ENCODE measurements around the gene GNAQ. TPM values are rescaled to one million over a fixed set of nuclear protein-coding genes. Genes with fewer than 3 reads are reported as not detected.

Gene GNAQ
- total RNA-seq, 1 experiment from 2014 or later = 28.6 TPM

DNA sequence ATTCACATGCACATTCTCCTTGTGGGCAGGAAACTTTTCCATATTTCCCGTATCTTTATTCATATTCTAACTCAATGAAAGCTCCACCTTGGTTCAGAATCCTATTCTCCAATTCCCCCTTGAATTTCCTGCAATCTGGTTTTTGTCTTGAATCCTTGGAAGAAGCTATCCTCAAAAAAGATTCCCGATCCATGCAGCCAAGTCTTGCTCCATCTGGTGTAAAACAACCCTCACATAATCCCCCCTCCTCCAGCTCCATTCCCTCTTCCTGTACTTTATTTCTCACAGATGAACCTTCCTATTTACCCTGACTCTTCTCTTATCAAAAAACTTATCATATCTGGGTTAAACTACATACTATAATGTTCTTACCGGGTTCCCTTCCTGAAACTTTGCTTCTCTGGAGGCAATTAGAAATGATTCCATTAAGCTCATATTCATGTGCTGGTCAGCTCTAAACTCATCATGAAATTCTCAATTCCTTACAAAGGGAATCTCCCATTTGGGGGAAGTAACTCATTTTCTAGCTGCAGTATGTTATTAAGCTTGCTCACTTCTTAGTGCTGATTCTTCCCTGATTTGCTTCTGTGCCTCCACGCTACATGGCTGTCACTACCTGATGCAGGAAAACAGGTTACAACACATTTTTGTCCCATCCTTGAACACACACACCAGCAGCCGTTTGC is 81.7 kb downstream of the GNAQ start:
- DNase-seq (ENCODE audit: extremely low read depth, low read depth) = no peak

DNA sequence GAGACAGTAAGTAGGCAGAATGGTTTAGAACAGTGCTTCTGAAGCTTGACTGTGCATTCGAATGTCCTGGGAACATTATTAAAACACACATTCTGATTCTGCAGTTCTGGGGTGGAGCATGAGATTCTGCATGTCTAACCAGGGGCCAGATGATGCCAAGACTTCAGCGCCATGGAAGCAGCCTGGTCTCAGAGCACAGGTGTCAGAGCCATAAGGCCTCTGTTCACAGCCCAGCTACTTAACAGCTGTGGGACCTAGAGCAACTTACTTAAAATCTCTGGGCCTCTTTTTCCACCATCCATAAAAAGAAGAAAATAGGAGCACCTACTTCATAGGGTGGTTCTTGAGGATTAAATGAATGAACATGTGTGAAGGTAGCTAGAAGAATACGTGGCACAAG is 84.0 kb downstream of the GNAQ start:
- DNase-seq (ENCODE audit: extremely low read depth, low read depth) = no peak

DNA sequence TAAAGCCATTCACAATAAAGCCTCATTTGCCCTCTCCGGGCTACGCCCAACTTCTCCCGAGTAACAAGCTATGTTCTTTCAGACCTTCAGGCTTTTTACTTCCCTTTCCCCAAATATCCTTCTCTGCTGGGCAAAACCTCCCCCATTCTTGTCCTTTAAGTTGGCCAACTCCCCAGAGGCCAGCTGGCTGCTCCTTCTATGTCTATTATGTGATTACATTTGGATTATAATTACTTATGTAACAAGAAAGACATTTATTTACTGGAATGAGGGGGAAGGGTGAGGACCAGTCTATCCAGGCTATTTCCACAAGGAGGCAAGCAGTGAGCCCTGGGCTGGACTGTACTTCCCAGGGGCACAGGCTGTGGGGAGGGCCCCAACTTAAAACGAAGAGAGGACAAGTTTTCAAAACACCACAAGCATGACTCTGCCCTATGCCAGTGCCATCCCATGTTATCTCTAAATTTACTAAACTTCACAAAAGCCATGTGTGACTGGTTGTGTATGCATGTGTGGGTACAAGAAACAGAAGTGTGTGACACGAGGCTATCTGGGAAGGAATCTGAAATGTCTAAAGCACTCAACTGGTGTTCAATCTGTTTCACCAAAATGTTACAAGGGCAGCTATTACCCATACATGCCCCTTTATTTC is 84.5 kb downstream of the GNAQ start:
- no peak for DNase-seq (ENCODE audit: extremely low read depth, low read depth)

DNA sequence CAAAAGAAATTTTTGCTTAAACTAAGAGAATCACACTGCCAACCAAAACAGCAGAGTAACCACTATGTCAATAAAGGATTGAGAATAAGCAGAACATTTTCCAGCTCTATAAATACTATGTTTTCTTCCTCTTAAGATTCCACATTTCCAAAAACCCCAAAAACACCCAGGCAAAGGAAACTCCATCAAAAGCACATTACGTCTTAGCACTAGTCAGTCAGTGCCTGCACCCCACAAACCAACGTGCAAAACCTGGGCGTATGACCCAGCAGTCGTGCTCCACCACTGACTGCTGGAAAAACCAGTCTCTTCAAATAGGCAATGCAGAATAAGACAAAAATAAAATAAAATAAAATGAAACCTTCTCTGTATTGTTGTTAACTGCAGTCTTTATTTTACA is 85.3 kb downstream of the GNAQ start:
- DNase-seq (ENCODE audit: extremely low read depth, low read depth) = no peak

DNA sequence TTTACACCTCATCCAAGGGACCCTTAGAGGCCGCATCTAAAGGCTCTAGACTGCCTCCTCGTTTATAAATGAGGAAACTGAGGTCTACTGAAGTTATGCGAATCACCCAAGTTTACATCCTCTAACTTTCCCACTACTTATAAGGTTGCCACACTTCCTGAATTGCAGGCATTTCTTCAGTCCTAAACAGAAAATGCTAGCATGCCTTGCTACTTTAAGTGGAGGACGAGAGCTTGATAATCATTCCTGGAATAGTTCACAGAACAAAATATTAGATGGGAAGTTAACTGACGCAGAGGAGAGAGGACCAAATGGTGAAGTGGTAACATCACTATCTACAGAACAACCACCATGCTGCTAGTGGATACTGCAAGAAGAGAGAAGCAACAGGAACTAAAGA is 85.8 kb downstream of the GNAQ start:
- no peak for DNase-seq (ENCODE audit: extremely low read depth, low read depth)

DNA sequence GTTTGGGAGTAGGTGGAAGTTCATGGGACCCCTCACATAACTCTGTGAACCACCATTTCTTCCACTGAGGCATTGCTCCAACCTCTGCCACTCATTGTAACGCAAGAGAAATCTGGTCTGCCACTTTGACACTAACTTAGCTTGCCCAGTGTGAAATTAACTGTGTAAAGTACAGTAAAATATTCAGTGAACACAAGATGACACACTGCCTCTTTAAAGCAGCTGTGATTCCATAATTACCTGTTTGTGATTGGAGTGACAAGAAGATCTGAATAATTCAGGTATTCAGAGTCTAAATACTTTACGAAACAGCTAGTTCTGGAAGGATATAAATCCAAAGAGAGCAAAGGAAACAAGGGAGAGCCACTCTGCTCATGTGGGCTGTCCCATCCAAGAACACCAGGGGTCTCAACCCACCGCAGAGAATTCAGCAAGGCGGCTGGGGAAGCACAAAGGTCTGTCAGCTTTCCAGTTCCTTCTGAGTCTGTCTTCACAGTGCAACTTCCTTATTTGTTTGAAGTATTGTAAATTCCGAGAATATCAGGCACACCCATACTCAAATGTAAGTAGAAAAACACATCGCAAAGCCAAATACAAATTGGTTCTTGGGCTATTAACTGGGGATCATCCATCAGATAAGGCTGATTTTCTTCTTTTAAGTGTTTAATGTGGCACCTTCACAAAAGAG is 86.9 kb downstream of the GNAQ start:
- DNase-seq (ENCODE audit: extremely low read depth, low read depth) = no peak

DNA sequence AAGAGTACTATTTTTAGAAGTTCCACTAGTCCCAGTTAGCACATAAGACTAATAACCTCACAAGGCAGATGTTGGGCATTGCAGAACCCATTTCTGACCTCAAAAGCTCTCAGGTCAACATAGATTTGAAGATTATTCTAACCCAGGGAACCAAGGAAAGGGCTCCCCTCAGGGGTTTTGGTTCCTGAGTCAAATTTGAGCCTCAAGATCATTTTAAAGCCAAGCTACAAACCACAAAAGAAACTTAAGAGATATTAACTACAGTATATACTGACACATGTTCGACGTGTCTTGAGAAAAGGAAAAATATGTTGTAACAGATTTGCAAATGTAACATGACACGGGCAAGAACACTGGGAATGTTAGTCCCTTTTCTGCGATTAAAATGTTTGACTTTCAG is 88.6 kb downstream of the GNAQ start:
- DNase-seq (ENCODE audit: extremely low read depth, low read depth) = no peak

DNA sequence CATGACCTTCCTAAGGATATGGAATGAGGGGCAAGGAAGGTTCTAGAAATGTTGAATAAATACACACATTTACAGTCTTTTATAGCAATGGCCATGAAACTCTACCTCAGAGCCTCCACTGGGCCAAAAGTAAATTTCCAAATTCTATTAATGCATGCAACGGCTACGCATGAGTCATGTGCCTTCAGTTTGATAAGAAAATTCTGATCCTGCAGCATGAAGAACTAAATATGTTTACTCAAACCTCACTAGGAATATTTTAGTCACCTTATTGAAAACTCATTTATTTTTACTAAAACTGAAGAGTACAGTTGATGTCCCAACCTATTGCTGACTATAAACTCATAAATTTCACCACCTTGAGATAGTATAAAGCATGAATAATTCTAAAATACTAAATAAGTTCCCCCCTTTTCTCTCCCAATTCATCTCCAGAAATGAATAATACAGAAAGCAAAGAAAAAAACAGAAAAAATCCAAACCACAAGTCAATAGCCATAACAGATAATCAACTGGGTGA is 92.4 kb downstream of the GNAQ start:
- no peak for DNase-seq (ENCODE audit: extremely low read depth, low read depth)

DNA sequence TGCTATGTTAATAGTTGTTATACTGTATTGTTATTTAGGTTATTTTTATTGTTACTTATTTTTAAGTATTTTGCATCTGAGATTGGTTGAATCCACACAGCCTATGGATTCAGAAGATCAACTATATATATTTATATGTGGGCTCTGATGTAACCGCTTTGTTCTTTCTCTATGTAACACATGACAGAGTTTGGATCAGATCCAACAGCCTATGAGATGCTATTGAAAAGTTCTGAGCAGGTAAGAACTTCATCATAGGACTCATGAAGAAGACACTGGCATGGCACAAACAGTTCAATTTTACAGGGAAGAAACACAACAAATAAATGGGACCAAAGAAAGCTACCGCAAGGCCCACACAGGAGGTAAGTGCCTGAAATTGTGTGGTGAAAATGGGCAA is 93.4 kb downstream of the GNAQ start:
- no peak for DNase-seq (ENCODE audit: extremely low read depth, low read depth)

DNA sequence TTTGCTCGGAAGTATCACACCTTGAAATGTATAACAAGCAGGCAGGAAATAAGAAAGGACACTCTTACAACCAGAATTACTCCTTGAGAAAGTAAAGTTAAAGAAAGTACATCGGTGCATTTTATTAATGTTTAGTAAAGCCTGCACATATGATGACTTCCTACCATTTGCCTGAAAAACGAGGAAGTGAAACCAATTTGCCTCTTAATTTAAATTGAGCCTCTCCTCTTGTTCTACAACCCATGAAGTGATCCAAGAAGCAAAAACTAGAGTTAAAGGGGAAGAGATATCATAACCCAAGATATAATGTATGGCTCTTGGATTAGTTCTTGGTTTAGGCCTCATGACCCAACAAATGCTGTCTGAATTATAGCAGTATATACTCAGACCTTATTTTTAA is 95.6 kb downstream of the GNAQ start:
- no peak for DNase-seq (ENCODE audit: extremely low read depth, low read depth)

DNA sequence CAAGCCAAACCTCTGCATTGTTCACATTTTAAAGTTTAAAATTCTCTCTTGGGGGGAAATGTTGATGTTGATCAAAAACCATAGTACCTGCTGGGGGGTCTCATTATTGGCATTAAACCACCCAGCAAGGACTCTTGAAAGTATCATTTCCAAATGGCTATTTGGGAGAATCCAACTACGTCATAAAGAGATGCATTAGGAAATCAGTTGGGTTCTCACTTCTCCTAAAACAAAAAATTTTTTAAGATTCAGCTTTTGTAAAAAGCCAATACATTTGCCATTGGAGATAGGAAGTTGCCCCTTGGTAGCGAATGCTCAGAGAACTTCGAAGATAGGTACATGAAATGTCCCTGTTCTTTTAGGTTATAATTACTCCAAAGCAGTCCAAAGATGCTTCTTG is 96.4 kb downstream of the GNAQ start:
- no peak for DNase-seq (ENCODE audit: extremely low read depth, low read depth)

DNA sequence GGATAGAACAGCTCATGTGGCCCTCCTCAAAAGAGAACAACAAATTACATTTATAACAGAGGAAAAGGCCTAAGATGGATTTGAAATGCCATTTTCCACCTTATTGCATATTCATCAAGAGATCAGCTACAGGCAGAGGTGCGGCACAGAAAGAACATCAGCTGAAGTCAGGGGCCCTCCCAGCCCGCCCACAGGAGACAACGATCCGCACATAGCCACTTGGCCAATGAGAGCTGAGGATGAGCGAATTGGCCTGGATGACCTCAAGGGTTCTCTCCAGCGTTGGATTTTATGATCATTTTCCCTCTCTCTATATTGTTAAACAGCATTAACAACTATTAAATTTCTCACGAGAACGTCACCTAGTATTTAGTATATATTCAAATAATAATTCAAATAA is 97.6 kb downstream of the GNAQ start:
- DNase-seq (ENCODE audit: extremely low read depth, low read depth) = no peak

DNA sequence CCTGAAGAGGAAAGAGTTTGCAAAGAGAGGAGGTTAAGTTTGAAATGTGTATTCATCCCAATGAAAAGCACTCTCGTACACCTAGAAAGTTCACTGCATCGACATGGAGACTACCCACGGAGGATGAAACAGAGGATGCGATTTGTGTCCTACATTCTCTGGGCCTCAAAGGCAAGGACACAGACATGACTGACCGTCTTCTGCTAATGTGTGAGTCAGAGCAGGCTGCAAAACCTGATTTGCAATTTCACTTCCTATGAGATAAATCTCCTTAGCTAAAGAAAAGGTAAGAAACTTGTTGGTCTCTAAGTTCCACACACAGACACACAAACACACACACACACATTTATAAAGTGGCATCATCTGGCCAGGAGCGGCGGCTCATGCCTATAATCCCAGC is 98.6 kb downstream of the GNAQ start:
- DNase-seq (ENCODE audit: extremely low read depth, low read depth) = no peak

DNA sequence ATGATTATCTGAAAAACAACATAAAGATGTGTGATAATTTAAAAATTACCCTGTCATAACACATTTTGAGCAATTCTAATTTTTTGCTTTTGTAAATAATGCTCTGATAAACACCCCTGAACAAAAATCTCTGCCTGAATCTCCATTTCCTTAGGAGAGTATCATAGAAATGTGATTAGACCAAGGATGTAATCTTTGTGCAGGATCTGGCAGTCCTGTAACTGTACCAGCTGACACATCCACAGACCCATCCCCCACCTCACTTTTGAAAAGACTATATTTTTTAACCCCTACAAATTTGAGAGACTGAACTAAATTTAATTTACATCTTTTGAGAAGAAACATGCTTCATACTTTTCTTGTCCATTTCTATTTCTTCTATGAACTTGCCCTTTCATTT is 101.7 kb downstream of the GNAQ start:
- DNase-seq (ENCODE audit: extremely low read depth, low read depth) = no peak

DNA sequence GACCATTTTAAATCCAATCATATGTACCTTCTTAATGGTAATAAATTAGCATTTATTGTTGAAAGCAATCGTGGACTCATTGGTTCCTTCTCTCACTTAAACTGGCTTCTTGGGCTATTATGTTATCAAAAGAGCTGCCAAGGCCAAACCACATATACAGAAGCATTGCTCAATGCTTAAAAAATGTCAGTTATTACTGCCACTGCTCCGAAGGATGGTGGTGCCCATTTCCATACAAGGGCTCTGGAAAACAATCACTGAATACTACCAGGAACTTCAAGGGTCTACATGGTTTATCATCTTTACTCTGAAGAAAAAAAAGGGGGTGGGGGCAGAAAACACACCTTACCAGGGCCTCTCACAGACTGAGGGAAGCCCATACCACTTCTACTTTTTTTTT is 104.3 kb downstream of the GNAQ start:
- no peak for DNase-seq (ENCODE audit: extremely low read depth, low read depth)

DNA sequence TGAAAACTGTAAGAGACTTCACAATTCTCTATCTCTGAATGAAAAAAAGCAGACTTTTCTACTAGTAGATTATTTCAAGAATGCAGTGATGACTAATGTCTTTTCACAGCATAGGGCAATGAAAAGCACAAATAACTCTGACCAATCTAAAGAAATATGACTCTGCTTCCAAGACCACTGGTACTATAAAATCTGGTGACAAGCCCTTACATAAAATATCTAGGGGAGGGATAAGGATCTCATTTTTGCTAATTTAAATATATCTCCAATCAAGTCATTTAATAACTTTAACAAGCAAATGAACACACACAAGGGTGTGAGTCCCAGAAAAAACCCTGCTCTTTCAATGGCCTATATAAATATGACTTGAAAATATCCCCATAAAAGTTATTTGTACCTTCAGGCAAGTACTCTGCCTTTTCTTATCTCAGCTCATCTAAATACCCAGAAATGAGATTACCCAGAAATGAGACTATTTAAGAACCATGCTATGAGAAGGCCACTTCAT is 105.2 kb downstream of the GNAQ start:
- DNase-seq (ENCODE audit: extremely low read depth, low read depth) = peak; percentile 6

DNA sequence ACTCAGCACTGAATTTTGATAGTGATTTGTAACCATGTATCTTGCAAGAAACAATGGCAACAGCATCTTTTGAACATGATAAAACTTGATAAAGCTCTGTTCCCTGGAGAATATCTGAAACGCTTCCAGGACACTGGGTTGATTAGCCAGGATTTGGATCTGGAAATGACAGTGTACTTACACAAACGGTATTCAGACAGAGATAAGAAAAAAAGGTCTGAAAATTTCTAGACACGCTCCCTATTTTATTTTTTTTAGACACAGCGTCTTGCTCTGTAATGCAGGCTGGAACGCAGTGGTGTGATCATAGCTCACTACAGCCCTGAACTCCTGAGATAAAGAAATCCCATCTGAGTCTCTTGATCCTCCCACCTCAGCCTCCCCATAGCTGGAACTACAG is 109.0 kb downstream of the GNAQ start:
- no peak for DNase-seq (ENCODE audit: extremely low read depth, low read depth)

DNA sequence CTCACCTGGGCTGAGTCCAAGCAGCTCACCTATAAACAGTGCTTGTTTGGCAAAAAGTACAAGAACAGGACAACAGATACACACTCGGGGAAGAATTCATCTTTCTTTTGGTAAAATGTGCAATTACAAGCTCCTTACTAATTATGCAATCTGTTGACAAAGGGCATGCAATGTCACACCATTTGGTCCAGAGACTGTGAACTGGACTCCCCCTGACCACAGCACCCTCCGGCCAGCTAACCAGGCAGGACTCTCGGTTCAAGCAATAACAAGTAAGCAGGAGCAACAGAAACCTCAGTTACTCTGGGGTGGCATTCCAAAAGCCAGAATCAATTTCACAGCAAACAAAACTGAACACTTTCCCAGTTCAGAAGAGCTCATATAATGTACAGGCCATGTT is 113.8 kb downstream of the GNAQ start:
- no peak for DNase-seq (ENCODE audit: extremely low read depth, low read depth)

DNA sequence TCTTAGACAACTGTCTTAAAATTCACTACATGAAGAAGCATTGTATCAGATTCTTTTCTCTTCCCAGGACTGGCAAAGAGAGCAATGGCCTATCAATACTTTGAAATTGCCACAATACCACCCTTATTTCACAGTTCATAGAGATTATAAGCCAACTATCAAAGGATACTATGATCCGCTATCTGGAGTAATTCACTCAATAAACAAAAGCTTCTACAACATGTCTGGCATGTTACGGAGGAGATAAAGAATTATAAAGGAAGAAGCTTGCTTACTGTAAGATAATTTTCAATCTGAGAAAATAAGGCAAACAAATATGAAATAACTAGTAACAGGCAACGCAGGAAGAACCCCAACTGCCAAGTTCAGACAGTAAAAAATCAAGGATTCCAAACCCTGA is 114.8 kb downstream of the GNAQ start:
- no peak for DNase-seq (ENCODE audit: extremely low read depth, low read depth)

DNA sequence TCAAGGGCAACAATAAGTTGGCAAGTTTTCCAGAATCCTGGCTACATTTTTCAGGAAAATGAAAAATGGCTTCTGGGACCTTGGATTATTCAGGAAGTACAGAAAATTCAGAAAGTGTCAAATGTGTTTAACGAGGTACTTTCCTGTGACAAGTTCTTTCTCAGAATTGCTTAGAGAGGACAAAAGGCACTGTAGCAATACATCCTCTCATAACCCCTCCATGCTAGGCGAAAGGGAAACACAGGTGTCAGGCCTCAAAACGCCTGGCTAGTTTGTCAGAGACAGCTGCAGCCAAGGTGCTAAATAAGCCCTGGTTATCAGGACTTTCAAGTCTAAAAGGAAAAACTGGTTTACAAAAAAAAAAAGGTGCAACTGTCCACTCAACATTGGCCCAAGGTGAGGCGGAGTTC is 115.2 kb downstream of the GNAQ start:
- no peak for DNase-seq (ENCODE audit: extremely low read depth, low read depth)

DNA sequence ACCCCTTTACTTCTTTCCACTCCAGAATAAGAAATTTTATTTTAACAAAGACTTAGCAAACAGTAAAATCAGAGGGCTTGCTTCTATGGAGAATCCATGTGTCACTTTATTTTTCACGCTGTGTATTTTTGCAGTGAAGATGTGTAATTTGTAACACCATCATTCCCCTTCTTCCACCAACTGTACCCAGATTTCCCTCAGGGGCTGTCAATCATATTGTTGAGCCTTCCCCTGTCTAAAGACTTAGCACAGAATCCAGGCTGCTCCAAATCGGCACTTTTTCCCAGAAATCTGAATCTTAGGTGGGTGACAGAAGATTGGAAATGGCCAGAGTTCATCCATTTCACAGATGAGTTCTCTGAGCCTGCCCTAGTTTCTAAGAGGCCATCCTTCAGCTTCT is 115.9 kb downstream of the GNAQ start:
- DNase-seq (ENCODE audit: extremely low read depth, low read depth) = no peak

Data from NCI-H460 (cell line).